Activated gamma-delta T cell treated with Interleukin-2 at 50 U/mL for 16 hours (primary cell): ENCODE results near the gene PACRG.

Experiments used
- DNase-seq: peaks from one replicate; pipeline ENCODE4 v3.0.0-alpha.2; 2020

Gene PACRG

DNA sequence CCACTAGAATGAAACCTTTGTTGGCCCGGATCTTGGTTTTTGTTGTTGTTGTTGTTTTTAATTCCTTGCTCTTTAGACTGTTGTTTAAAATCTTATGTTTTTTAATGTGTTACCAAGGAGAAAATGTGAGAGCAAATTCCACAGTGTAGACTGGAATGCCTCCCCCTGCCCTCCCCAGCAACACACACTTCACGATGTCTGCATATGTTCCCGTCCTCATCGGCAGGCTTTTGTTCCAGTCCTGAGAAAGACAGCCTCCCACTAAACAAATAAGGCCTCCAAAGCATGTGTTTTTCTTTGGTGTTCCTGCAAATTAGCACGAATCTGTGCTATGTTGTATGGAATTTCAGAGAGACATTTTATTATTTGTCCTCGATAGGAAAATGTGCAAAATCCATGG is 423.4 kb downstream of the PACRG start:
- DNase-seq: no peak

- DNase-seq: no peak
Measured at GRCh38 chr6:163152701-163153100, 424.9 kb downstream of the PACRG start.

- no peak for DNase-seq
Measured at GRCh38 chr6:163159110-163159509, 431.3 kb downstream of the PACRG start.

DNA sequence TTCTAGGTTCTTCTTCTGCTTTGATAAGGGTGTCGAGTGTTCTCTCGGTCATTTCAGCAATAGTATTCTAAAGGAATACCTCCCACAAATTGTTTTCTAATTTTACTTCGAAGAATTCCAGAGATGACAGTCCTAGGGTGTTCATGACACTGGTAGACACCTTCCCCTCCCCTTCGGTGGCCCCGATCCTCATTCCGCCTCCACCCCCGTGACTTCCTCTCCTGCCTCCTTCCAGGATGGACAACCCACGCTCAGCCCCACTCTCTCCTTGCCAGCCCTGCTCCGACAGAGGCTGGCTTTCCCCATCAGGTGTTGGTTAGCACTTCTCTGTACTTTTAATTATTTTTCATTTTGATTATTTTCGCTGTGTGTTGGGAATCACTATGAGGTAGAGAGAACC is 431.9 kb downstream of the PACRG start:
- DNase-seq: no peak

DNA sequence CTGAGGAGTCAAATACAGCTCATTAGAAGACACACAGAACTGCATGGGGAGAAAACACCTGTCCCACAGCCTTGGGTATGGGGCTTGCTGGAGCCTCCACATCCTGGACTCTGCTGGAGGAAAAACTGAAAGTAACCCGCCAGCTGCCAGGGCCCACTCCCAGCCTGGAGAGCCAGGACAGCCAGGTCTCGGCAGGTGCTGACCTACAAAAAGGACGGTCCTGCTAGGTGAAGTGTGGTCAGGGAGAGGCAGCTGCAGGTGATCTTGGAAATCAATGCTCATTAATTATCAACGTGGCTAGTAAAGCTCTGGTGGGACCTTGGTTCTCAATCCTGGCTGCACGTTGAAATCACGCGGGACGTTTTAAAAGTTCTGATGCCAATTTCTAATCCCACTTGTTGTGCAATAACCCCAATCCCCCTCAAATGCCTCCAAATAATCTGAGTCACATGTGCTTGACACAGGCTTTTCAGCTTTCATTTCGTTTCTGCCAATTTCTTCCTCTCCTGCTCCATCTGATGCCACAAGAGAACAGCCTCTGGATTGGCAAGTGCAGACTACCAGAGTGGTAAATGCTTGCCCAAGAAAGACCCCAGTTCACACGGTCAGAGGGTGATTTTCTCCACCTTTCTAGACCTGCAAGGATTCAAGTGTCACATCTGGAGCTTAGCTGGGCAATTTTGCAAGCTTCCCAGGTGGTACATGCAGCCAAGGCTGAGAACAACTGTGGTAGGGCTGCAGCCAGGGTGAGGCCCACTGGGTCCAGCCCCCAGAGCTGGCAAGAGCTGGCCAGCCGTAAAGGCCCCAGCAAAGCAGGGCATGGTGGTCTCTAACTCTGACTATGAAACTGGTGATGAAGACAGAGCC is 434.5 kb downstream of the PACRG start:
- no peak for DNase-seq

DNA sequence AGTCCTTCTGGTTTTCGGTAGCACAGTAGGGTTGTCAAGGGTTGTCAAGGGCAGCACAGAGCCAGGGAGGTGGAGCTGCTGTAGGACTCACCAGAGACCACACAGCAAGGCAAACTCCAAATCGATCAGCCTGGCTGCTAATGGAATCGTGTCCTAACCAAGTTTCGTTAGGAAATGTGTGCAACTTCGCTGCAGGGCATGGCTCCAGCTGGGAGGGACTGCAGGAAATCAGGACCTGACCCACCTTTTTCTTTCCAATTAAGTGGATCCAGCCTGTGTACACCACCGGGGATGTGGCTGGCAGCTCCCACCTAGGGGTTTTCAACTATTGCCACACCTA is 435.1 kb downstream of the PACRG start:
- no peak for DNase-seq

GRCh38 chr6:163164175-163164900 is 436.6 kb downstream of the PACRG start:
- no peak for DNase-seq

- DNase-seq: no peak
Measured at GRCh38 chr6:163165155-163165910, 437.6 kb downstream of the PACRG start.

DNA sequence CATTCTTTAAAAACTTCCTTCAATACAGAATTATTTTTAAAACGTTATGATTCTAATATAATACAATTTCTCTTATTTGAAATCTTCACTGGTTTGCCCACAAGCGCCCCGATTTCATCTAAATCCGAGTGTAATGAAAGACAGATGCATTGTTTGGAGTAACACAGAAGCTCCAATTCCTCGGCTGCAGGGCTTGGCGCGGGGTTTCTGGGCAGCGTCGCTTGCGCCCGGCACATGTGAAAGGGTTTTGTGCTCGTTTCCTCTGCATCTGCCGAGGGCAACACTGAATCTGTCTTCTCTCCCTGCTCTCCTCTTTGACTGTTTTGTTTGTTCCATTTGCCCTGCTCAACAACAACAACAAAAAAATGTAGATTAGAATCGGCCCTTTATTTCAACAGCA is 438.1 kb downstream of the PACRG start:
- DNase-seq: no peak

DNA sequence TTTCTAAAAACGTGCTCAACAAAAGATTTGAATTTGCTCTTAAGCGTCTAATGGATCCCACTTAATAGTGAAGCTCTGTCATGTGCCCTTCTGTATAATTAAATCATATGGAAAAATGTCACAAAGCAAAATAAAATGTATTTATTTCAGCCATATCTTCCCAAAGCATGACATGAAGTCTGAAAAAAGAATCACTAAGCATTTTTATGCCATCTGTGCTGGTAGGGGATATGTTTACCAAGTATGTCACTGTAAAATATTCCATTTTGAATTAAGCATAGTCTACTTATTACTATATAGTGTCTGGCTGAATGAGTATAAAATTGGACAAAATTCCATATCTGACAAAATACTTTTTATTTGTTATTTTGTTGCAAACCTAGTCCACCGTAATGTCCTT is 438.7 kb downstream of the PACRG start:
- no peak for DNase-seq

DNA sequence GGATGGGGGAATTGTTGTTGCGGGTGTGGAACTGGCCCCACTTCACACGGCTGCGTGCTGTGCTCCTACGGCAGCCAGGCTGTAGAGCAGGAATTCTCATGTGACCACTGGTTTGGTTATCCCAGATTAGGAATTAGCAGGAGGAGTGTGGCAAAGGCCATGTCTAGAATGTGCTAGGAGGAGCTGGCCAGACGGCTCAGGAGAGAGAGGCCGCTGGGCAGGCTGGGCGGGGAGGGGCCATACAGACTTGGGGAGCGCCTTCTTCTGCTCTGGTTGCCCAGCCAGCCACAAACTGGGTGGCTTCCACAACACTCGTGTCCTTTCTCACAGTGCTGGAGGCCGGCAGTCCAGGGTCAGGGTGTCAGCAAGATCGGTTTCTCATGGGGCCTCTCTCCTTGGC is 441.7 kb downstream of the PACRG start:
- DNase-seq: no peak

GRCh38 chr6:163170294-163170883 is 442.6 kb downstream of the PACRG start:
- no peak for DNase-seq

GRCh38 chr6:163173741-163174140 is 446.0 kb downstream of the PACRG start:
- DNase-seq: no peak

DNA sequence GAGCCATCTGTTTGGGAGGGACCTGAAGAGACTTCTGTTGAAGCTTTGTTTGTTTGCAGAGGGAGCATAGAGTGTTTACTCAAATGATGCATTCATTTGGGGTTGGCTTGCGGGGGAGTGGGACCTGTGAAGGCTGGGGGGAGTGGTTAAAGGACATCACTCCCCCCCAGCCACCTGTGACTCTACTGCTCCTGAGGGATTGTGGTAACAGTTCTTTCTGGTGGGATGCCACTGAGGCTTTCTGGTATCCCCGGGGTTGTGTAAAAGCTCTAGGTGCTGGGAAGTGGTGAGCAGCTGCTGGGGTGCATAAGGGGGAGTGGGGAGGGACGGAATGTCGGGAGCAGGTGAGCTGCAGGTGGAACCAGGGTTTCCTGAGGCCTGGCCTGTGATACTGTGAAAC is 447.5 kb downstream of the PACRG start:
- no peak for DNase-seq

- no peak for DNase-seq
Measured at GRCh38 chr6:163176097-163176496, 448.3 kb downstream of the PACRG start.

DNA sequence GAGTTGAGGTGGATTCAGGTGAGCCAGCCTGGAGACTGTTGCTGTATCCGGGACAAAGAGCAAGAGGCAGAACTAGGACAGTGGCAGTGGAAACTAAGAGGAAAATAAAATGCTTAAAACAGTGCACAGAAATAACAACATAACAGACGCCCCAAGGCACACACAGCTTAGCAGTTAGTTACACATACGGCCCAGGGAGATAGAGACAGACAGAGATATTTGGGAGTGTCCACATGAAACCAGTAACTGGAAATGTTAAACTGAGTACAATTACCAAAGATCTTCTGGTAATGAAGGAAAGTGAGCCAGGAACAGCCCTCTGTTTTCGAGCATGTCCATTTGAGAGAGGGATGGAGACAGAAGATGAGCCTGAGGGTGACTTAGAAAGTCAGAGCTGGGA is 449.2 kb downstream of the PACRG start:
- no peak for DNase-seq

DNA sequence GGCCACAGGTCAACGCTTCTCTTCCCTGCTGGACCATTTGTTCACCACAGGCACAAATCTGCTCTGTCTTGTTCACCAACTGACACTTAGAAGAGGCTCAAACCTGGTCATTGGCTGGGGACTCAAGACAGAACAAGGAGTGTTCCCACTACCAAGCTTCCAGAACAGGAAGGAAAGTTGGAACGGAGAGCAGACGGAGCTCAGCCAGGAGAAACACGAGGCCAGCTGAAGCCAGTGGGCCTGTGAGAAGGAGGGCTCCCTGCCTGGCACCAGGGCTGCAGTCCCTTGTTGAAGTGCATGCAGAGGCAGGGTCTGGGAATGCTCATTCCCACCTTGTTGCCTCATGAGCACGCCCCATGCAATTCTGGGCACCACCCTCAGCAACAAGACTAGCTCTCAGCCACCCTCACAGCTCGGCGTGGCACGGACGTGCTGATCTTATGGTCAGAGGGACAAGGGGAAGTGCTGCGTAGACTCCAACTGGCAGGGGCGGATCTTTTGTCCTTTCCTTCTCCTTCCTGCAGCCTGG is 450.2 kb downstream of the PACRG start:
- DNase-seq: no peak

DNA sequence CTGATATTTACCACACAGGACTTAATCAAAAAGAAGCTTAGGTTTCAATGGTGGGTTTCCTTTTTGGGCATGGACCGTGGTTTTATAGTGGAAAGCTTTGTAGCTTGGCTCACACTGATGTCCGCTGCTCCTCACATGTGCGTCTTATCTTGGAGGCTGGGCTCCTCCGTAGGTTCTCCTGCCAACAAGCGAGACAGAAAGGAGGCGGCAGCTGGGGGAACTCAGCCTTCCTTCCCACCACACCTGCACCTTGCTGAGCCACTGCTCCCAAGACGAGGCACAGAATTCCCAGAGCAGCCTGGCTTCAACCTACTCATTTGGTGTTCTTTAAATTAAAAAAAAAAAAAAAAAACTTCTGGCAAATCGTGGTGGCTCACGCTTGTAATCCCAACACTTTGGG is 451.3 kb downstream of the PACRG start:
- no peak for DNase-seq

DNA sequence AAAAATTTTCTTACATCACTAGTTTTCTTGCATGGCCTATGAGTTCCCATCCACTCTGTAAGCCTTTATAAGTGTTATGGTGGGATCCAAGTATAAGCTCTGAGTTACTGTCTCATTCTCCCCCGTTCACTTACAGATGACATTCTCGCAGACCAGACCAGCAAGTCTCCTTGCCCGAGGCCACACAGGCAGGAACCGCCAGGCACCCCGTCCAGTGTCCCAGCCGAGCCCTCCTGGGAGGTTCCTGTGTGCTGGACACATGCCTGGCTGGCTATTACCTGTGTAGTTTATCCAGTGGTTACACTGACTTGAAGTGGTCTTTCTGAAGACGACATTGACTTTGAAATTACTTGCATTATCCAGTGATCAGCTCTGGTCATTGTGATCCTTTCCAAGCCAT is 451.9 kb downstream of the PACRG start:
- DNase-seq: no peak

DNA sequence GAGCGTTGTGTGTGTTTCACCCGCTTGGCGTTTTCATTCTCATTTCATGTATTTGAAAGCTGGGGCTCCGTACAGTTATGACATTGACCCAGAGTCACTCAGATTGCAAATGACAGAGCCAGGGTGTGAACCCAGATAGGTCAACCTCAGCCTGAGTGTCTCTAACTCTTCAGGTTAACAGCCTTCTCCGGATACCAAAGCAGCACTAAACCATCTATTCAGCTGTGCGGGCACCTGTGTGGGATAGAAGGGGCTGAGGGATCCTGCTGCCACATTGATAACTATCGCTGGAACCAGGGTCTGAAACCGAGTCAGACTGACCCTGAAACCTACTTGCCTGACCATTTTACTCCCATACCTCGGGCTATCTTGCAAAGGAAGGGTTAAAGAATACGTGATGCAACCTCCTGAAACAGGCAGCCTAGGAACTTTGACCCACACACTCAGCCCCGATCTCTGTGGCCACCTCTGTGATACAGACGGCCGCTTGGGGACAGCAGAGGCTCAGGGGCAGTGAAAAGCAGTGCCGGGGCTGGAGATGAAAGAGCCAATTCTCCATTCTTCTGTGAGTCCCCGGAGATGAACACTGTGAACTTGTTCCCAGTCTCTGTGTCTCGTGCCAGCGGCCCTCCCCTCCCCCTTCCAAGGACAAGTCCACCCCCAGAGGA is 453.2 kb downstream of the PACRG start:
- DNase-seq: no peak

DNA sequence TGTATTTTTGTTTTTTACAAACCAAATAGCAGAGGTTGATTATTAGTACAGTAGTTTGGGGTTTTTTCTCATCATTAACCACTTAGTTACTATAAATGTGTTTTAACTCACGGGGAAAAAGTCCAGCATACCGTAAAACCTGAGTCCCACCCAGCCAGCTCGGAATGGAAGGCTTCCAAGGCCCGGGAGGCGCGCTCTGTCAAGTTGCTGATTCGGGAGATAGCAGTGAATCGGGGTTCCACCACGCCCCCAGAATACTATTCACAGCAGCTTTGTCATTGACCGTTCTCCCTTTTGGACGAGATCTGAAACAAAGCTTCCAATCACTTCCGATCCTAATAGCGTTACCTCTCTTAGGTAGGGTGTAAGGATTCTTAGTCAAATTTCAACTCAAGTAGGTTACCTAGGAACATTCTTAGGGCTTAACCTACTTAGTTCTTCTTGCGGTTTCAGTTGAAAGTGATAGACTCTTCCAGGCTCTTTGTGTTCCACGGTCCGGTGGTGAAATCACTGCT is 453.9 kb downstream of the PACRG start:
- no peak for DNase-seq

- no peak for DNase-seq
Measured at GRCh38 chr6:163182696-163183095, 454.9 kb downstream of the PACRG start.
